Transverse colon (tissue), 4 donors: ENCODE measurements around the gene DMAC2.

ENCODE experiments used
- CTCF ChIP-seq, 5 experiments: fragments of 200-600 bp in 3 of 5; fragments of 450-650 bp in 2 of 5; sonication (generic) in 3 of 5; IDR thresholded peaks; 1 replicate in 2 of 5; 2 replicates in 3 of 5; pipeline ENCODE4 v1.5.1; 2016 to 2017; ENCODE audit warnings: antibody characterized with exemption in 5 of 5, inconsistent platforms in 3 of 5, mild to moderate bottlenecking in 2 of 5, moderate library complexity in 1 of 5
- EP300 ChIP-seq: sonication (generic); formaldehyde crosslinking; IDR thresholded peaks from one replicate; pipeline ENCODE4 v1.6.1; 2017; ENCODE audit warnings: antibody characterized with exemption, low read depth
- POLR2AphosphoS5 ChIP-seq, 3 donors: sonication (generic); formaldehyde crosslinking; IDR thresholded peaks; one replicate each; pipeline ENCODE4 v1.6.1; 2016; ENCODE audit warnings: antibody characterized with exemption in 3 of 3

GRCh38 chr19:41399091-41399490 lies 40.6 kb downstream of the DMAC2 start:
- TF ChIP-seq POLR2AphosphoS5 (IDR thresholded peaks at IDR 0.05), result no peak
- TF ChIP-seq CTCF (IDR thresholded peaks at IDR 0.05), result no peak
- no peak for TF ChIP-seq EP300
